NCI-H2107 treated with DMSO at 0.1 percent for 48 hours (cell line): ENCODE measurements around the gene GLRX.
"Not testable (repeated sequence)": the region's sequence is repeated elsewhere in the genome, so short reads cannot be mapped to it uniquely, and the experiment has no call there.

Source experiments
- DNase-seq: peaks from one replicate; lab custom pipeline; 2025; ENCODE audit not compliant: unreplicated experiment; lab: John Stamatoyannopoulos, UW

GLRX gene, protein sequence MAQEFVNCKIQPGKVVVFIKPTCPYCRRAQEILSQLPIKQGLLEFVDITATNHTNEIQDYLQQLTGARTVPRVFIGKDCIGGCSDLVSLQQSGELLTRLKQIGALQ

DNA sequence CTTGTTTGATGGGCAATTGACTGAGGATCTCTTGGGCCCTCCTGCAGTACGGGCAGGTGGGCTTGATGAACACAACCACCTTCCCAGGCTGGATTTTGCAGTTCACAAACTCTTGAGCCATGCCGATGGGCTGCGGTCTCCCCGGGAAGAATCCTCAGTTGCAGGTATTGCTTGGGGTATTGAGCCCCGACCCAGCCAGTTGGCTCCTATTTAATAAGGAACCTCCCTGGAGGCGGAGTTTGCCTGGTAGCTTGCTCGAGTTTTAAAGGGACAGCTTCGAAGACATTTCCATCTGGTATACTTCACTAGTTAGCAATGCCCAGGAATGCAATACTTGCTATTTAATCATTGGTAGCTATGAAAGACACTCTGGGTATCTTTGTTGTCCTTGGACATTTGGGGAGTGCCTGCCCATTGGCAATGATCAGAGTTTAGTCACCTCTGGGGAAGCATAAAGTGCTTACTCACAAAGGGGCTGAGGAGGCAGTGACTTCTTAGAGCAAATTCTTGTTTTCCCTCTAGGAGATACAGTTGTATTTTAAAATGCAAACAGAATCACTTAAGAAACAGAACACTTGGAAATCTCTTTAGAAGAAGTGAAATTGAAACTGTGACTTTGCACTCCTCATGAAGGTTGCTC is at the start of gene GLRX:
Gene GLRX (minus strand): TSS at position 185 of the 640 bp plus-strand sequence. CDS start 64 bp downstream, at position 121.
- DNase-seq, result peak; percentile 12

GRCh38 chr5:95871146-95871806 is 48.8 kb upstream of the GLRX start:
- no peak for DNase-seq

DNA sequence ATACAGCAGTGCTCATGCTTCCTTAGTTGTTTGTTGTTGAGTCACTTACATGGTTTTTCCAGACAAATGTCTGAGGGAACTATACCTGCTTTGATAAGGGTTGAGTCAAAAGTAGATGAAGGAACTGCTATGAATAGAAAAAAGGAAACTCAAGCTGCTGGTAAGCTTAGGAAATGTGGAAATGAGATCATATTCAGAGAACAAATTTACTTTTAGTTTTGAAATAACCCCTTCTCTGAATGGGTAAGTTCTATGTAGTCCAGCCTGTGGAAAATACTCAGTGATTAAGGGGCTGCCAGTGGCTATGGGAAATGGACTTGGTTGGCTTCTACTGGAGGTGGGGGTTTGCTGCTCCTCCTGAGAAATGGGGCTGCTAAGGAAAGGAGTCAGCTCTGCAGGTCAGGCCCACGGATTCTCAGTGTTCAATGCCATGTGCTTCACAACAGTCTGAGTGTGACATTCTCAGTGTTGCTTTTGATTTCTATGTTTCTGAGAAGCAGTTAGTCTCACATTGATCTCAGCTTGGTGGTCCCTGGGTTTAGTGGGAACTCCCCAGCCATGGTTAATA is 47.7 kb upstream of the GLRX start:
- DNase-seq, result no peak

DNA sequence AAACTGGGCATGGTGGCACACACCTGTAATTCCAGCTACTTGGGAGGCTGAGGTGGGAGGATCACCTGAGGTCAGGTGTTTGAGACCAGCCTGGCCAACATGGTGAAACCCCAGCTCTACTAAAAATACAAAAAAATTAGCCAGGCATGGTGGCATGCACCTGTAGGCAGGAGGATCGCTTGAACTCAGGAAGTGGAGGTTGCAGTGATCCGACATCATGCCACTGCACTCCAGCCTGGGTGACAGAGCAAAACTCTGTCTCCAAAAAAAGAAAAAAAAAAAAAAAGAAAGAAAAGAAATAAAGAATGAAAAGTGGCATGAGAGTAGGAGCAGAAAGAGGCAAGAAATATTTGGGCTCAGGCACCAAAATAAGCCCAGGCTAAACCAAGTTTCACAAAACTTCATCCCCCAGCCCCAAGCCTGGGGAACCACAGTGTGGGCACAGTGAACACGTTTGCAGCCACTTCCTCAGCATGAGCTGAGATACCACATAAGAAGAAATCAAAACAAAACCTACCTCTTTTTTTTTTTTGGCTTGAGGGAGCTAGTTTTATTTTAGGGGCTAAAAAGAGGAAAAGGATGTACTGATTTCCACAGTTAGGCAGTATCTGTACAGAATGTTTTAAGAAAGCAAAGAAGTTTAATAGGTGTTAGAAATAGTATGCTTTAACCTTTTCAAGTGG is 46.8 kb upstream of the GLRX start:
- DNase-seq, result not testable (repeated sequence)

DNA sequence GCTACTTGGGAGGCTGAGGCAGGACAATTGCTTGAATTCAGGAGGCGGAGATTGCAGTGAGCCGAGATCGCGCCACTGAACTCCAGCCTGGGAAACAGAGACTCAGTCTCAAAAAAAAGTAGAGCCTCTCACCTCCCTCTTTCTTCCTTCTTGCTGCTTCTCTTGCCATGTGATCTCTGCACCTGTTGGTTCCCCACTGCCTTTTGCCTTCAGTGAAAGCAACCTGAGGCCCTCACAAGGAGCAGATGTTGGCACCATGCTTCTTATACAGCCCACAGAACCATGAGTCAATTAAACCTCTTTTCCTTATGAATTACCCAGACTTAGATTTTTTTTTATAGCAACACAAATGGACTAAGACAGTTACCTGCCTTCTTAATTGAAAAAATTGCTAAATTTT is 45.6 kb upstream of the GLRX start:
- no peak for DNase-seq

DNA sequence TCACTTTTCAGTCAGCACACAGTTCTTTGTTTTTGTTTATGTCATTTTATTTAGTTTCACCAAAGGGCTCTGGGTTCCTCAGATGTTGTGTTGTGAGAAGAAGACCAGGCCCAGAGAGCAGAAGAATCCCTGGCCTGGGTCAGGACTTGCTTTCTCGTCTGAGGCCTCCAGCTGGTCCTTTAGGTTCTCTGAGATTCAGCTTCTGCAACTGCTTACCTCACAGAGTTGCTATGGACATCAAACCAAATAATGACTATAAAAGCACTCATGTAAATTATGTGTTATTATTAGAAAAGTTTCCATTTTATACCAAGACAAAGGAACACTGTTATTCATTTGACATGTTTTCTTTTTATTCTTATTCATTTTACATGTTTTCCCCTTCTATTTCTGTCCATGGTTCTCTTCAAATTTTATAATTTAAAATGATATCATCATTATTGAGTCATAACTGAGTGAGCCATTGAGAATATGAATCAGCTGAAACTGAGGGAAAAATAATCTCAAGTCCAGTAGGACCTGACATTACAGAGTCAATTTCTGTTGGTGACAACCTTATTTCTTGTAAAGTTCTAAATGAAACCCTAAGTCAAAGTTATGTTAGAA is 44.0 kb upstream of the GLRX start:
- no peak for DNase-seq

- DNase-seq, result no peak
Measured at GRCh38 chr5:95864944-95865504, 42.5 kb upstream of the GLRX start.

- no peak for DNase-seq
Measured at GRCh38 chr5:95864456-95864855, 41.9 kb upstream of the GLRX start.

DNA sequence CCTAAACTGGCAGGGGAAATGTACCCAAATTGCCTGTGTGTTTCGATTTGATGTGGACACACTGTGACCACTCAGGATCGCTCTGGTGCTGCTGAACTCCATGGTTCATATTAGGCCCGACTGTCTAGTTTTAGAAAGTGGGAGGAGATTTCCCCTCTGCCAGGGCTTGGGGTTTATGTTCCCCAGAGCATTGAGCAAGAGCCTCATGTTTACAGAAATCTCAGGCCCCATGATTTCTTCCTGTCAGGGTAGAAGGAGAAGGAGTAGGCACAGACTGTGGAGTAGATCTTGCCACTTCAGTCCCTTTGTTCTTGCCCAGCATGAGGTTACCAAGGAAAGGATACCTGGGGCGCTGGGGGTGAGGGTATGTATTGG is 40.8 kb upstream of the GLRX start:
- DNase-seq, result no peak

GRCh38 chr5:95862671-95863382 is 40.3 kb upstream of the GLRX start:
- no peak for DNase-seq

DNA sequence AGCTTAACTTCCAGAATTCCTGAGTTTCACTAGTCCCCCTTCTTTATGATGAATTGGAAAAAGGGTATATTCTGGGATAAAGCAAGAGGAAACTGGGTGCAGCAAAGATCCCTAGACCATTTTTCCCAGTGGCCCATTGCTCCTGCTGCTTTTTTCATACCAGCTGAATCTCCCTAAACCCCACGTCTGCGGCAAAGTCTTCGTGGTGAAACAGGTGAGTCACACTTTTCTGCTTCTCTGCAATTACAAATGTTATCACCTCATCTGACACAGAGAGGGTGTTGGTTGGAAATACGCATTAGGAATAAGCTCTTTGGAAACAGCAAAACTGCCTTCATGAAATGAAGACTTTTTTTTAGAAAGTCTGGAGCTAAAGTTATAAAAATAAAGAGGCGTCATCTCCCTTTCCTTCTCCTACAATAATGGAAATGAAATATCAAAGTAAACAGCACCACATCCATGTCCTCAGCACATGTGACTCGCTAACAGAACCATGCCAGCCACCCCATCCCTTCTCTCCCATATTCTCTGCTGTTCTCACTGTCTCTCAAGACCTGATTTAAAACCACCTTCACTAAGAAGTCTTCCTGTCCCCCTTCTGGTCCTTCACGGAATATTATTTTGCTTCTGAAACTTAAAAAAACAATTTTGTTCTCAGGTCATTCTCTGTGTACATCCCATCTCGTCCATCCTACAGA is 39.5 kb upstream of the GLRX start:
- no peak for DNase-seq

DNA sequence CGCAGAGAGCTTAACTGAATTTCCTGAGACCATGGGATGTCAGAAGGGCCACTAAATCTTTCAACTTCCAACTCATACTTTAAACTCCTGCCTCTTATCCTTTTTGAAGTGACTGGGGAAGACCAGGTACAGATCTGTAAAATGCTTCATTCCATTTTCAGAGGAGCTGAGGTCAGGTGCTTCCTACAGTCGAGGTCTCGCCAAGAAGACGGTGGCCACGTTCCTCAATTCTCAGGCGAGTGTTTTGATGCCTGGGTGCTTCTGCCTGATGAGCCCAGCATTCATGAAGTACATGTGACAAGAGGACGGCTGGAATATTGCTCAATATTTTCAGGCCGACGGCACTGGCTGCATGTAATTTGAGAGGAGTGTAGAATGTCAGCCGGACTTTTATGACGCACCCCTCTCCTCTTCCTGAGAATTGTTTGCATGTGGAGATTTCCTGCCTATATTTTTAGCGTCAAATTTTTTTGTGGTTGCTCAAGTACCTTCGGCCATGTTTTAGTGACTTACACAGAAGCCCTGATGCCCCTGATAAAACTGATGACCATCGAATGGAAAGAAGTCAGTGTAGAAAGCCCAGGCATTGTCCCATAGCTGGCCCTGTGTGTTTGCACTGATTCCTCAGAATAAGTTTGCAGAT is 38.8 kb upstream of the GLRX start:
- DNase-seq, result peak; percentile 72

DNA sequence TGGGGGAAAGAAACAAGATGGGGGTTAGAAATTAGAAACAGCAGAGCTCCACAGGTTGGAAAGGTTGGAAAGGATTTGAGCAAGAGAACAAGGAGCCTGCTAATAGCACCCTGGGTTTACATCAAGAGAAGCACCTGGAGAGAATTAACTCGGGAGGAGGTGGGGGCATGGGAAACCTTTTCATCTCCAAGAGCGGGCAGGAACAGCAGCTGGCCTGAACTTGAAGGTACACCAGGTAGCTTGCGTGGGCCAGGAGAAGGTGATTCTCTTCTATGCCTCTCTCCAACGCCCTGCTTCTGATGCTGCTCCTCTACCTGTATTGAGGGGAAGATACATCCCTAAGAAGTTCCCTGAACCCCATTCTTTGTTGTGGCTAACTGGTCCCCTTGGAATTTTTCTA is 37.1 kb upstream of the GLRX start:
- no peak for DNase-seq

- peak; percentile 15 for DNase-seq
Measured at GRCh38 chr5:95858661-95859595, 36.4 kb upstream of the GLRX start.

- DNase-seq, result no peak
Measured at GRCh38 chr5:95858023-95858461, 35.5 kb upstream of the GLRX start.

DNA sequence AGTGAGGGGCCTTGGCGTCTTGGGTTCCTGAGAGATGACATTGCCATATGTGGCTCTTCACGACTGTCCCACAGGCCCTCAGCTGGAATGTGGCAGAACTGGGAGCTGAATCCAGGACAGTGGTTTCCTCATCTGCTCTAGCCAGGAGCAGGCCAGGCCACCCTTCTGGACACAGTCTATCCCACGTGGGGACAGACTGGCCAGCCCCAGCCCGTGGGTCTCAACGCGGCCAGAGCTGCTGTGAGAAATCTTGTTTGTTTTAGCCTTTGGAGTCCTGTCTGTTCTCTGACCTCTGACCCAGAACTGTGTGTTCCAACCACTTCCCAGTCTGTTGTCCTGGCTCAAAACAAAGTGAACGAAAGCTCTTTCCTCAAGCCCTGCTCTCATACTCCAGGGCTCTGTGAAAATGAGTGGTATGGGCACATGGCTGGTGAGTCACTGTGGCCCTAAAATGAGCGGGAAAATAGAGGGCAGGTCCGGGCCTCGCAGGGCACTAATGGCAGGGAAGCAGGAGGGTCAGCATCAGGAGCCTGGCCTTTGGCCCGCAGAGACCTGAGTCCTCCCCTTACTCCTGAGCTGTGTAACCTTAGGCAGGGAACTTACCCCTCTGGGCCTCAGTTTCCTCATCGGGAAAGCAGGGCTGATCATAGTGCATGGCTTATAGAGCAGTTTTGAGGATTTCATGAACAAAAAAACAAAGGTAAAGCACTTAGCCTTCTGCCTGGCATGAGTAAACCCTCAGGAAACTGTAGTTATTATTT is 34.8 kb upstream of the GLRX start:
- DNase-seq, result no peak

DNA sequence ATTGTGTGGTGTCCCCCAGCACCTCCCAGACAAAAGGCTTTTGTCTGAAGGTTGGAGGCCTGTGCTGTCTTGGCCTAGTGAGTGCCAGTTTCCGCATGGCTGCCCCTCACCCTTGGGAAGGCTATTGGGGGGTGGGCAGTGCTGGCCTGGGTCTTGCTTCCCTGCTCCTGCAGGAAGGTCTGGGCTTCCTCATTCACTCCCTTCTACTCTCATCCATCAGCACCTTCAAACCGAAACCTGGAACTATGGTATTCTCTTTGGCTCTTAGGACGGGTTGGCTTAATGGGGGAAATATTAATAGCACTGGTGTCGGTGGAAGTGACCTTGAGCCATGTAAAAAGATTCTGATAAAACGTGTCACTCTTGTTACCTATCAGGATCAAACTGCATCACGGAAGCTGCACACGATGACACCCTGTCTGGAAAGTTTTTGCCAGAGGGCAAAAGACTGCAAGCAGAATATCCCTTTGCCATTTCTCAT is 34.0 kb upstream of the GLRX start:
- no peak for DNase-seq
